ENCODE data around the gene ADAM15.

DNA sequence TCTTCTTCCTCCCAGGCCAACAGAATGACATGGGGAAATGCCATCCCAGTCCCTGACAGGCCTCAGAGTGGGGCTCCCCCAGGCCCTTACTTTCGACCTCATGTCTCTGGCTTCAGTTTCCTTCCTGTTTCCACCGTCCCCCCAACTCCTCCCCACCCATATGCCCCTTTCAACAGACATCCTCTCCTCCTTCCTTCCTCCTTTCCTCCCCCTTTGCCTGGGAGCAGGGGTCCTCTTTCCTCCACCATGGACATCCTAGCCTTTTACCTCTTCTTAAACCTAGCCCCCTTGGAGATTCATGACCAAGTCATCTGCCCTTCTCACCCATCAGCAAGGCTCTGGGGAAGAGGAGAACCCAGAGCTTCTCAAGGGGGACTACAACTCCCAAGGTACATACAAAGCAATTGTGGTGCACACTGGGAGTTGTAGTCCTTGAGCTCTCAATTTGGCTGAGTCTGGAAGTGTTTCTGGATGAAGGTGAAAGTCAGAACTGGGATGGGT lies 44.5 kb upstream of the ADAM15 start:
- TF ChIP-seq, protein P1, sequence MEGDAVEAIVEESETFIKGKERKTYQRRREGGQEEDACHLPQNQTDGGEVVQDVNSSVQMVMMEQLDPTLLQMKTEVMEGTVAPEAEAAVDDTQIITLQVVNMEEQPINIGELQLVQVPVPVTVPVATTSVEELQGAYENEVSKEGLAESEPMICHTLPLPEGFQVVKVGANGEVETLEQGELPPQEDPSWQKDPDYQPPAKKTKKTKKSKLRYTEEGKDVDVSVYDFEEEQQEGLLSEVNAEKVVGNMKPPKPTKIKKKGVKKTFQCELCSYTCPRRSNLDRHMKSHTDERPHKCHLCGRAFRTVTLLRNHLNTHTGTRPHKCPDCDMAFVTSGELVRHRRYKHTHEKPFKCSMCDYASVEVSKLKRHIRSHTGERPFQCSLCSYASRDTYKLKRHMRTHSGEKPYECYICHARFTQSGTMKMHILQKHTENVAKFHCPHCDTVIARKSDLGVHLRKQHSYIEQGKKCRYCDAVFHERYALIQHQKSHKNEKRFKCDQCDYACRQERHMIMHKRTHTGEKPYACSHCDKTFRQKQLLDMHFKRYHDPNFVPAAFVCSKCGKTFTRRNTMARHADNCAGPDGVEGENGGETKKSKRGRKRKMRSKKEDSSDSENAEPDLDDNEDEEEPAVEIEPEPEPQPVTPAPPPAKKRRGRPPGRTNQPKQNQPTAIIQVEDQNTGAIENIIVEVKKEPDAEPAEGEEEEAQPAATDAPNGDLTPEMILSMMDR (IDR thresholded peaks at IDR 0.05): no peak
- TF ChIP-seq EZH2 (IDR thresholded peaks at IDR 0.05; ENCODE audit: borderline replicate concordance, insufficient read depth, low read depth, low read length, poor library complexity, severe bottlenecking): no peak
